HCT116 (cell line): ENCODE data around the gene CHD8. TPM values are rescaled to one million over a fixed set of nuclear protein-coding genes. Genes with fewer than 3 reads are reported as not detected.
A peak's percentile ranks its signal among the peaks of the same experiment; 100 is the strongest.

Source experiments
- ATAC-seq: fragments of 200-7000 bp; cut with Tn5 transposase; 2 replicates; pipeline ENCODE4 v1.9.1; 2020; ENCODE audit warnings: mild to moderate bottlenecking, moderate library complexity
- BruUV-seq: library from RNA; stranded (reverse); fragments of 400-500 nt; replicated peaks from 2 replicates; lab custom pipeline; 2021; lab: Mats Ljungman, UMichigan
- CTCF ChIA-PET: fragments of 300-600 bp; sonication (Branson Sonifier 250); formaldehyde crosslinking; loops from one replicate; lab custom pipeline; 2021; ENCODE audit warnings: antibody characterized with exemption; lab: Charles Lee
- POLR2A ChIA-PET: fragments of 300-600, 350-600 bp; sonication (Branson Sonifier 250); formaldehyde crosslinking; loops from one replicate; lab custom pipeline; 2021; ENCODE audit warnings: antibody characterized with exemption; lab: Charles Lee
- RAD21 ChIA-PET, 2 experiments: fragments of 300-600 bp; sonication (Branson Sonifier 250); formaldehyde crosslinking; loops; one replicate each; lab custom pipeline; 2023; ENCODE audit warnings: low total read pairs in 2 of 2; ENCODE audit not compliant: uncharacterized antibody in 2 of 2, unreplicated experiment in 2 of 2, low non-redundant PET in 1 of 2; lab: Charles Lee
- DNase-seq: peaks from one replicate; pipeline ENCODE4 v3.0.0-alpha.2; 2010; ENCODE audit warnings: low read depth, low spot score
- H2AFZ ChIP-seq: fragments of 200-600 bp; shearing (Covaris generic), sonication (generic); 2 replicates; pipeline ENCODE4 v1.6.1; 2017; ENCODE audit warnings: low read depth, mixed run types, mixed read lengths, antibody characterized with exemption, low read length; ENCODE audit not compliant: poor library complexity, severe bottlenecking
- H3K27ac ChIP-seq: 2 replicates; pipeline ENCODE4 v1.5.1; 2012; ENCODE audit warnings: low read depth, low read length
- H3K27me3 ChIP-seq: fragments of 200-600 bp; sonication (generic); 2 replicates; pipeline ENCODE4 v1.6.1; 2016; ENCODE audit warnings: mixed run types, low read length, mixed read lengths; ENCODE audit not compliant: insufficient read depth
- H3K36me3 ChIP-seq, 2 experiments: fragments of 200-500 bp in 1 of 2; fragments of 200-600 bp in 1 of 2; sonication (Bioruptor generic) in 1 of 2; sonication (generic) in 1 of 2; 2 replicates each; pipeline versions ENCODE4 v1.5.1 to v1.6.1; 2014 to 2016; ENCODE audit warnings: low read length in 2 of 2, inconsistent platforms in 1 of 2, mixed read lengths in 1 of 2, mixed run types in 1 of 2; ENCODE audit not compliant: insufficient read depth in 2 of 2, control insufficient read depth in 1 of 2
- H3K4me1 ChIP-seq, 2 experiments: fragments of 200-600 bp in 1 of 2; sonication (generic) in 1 of 2; 2 replicates each; pipeline versions ENCODE4 v1.5.1 to v1.6.1; 2012 to 2017; ENCODE audit warnings: low read length in 2 of 2, inconsistent platforms in 1 of 2, mild to moderate bottlenecking in 1 of 2, mixed read lengths in 1 of 2, mixed run types in 1 of 2, moderate library complexity in 1 of 2; ENCODE audit not compliant: insufficient read depth in 2 of 2, control insufficient read depth in 1 of 2
- H3K4me2 ChIP-seq: fragments of 200-600 bp; sonication (generic); 2 replicates; pipeline ENCODE4 v1.6.1; 2017; ENCODE audit warnings: mixed run types, low read length, mixed read lengths
- H3K4me3 ChIP-seq, 2 experiments: fragments of 200-600 bp in 1 of 2; sonication (generic) in 1 of 2; replicated peaks in 1 of 2; 2 replicates each; pipeline ENCODE4 v1.5.1; 2011 to 2016; ENCODE audit warnings: low read length in 2 of 2, control low read depth in 1 of 2, low read depth in 1 of 2, mild to moderate bottlenecking in 1 of 2, mixed read lengths in 1 of 2, mixed run types in 1 of 2
- H3K79me2 ChIP-seq: fragments of 200-600 bp; sonication (generic); 2 replicates; pipeline ENCODE4 v1.6.1; 2017; ENCODE audit warnings: mild to moderate bottlenecking, mixed run types, low read length, moderate library complexity, mixed read lengths; ENCODE audit not compliant: insufficient read depth
- H3K9ac ChIP-seq: fragments of 200-600 bp; sonication (generic); 2 replicates; pipeline ENCODE4 v1.6.1; 2016; ENCODE audit warnings: low read length, mixed read lengths
- H3K9me2 ChIP-seq: fragments of 200-600 bp; sonication (generic), shearing (Covaris generic); 2 replicates; pipeline ENCODE4 v1.6.1; 2017; ENCODE audit warnings: mixed run types, mild to moderate bottlenecking, moderate library complexity; ENCODE audit not compliant: insufficient read depth
- H3K9me3 ChIP-seq, 2 experiments: fragments of 200-500 bp in 1 of 2; fragments of 200-600 bp in 1 of 2; sonication (Bioruptor generic) in 1 of 2; sonication (generic) in 1 of 2; 2 replicates each; pipeline ENCODE4 v1.6.1; 2014 to 2017; ENCODE audit warnings: low read length in 2 of 2, mixed read lengths in 2 of 2, inconsistent platforms in 1 of 2, low read depth in 1 of 2, mild to moderate bottlenecking in 1 of 2, mixed run types in 1 of 2, moderate library complexity in 1 of 2; ENCODE audit not compliant: control insufficient read depth in 1 of 2, insufficient read depth in 1 of 2
- H4K20me1 ChIP-seq: fragments of 200-600 bp; sonication (generic), shearing (Covaris generic); 2 replicates; pipeline ENCODE4 v1.6.1; 2017; ENCODE audit warnings: mixed run types, mild to moderate bottlenecking, moderate library complexity; ENCODE audit not compliant: insufficient read depth
- CTCF ChIP-seq, 3 experiments: fragments of 200-600 bp in 1 of 3; sonication (generic) in 1 of 3; IDR thresholded peaks in 2 of 3; conservative IDR thresholded peaks in 1 of 3; 2 replicates each; pipeline ENCODE4 v1.5.1; 2012 to 2017; ENCODE audit warnings: low read depth in 2 of 3, low read length in 2 of 3, antibody characterized with exemption in 1 of 3, borderline replicate concordance in 1 of 3, control low read depth in 1 of 3, mild to moderate bottlenecking in 1 of 3, mixed read lengths in 1 of 3, mixed run types in 1 of 3, moderate library complexity in 1 of 3; ENCODE audit not compliant: insufficient read depth in 1 of 3
- EGR1 ChIP-seq: IDR thresholded peaks from 2 replicates; pipeline ENCODE4 v1.6.1; 2012; ENCODE audit warnings: low read depth
- ELF1 ChIP-seq: IDR thresholded peaks from 2 replicates; pipeline ENCODE4 v1.6.1; 2012; ENCODE audit warnings: low read depth, borderline replicate concordance
- EZH2phosphoT487 ChIP-seq: fragments of 200-600 bp; IDR thresholded peaks from 2 replicates; pipeline ENCODE4 v1.6.1; 2018; ENCODE audit warnings: antibody characterized with exemption, borderline replicate concordance
- POLR2AphosphoS5 ChIP-seq: IDR thresholded peaks from 2 replicates; pipeline ENCODE4 v1.6.1; 2011; ENCODE audit warnings: mild to moderate bottlenecking, low read depth, low read length, moderate library complexity
- RAD21 ChIP-seq: IDR thresholded peaks from 2 replicates; pipeline ENCODE4 v1.6.1; 2012; ENCODE audit warnings: low read depth, mild to moderate bottlenecking
- SIN3A ChIP-seq: IDR thresholded peaks from 2 replicates; pipeline ENCODE4 v1.6.1; 2012; ENCODE audit warnings: low read depth
- SP1 ChIP-seq: IDR thresholded peaks from 2 replicates; pipeline ENCODE4 v1.6.1; 2012; ENCODE audit warnings: low read depth
- SRF ChIP-seq: IDR thresholded peaks from 2 replicates; pipeline ENCODE4 v1.6.1; 2012; ENCODE audit warnings: low read depth
- intact Hi-C: fragments of 100-400 bp; cut with micrococcal nuclease; formaldehyde crosslinking; loops from 2 replicates; pipeline ENCODE4 v1.10.0; 2022
- total RNA-seq: library from RNA; stranded (reverse); gene quantifications from one replicate; pipeline ENCODE4 v1.2.1, GENCODE V29; 2021; ENCODE audit not compliant: unreplicated experiment

Gene CHD8
- total RNA-seq, 1 experiment from 2014 or later: 46.8 TPM

- Histone ChIP-seq H3K9me2 (no peaks in the 10 kb centered on the region), H2AFZ (no peak overlapping the region), H3K27me3 (no peaks in the 10 kb centered on the region), H3K36me3 (peaks cover 46 to 64% of the 10 kb centered on the region in 2 experiments), H3K4me3 (no peak overlapping the region), H3K4me1 (no peaks in the 10 kb centered on the region), H4K20me1 (no peaks in the 10 kb centered on the region), H3K79me2 (peaks cover 41% of the 10 kb centered on the region), H3K9me3 (no peaks in the 10 kb centered on the region), H3K9ac (no peak overlapping the region), H3K4me2 (no peak overlapping the region), H3K27ac (no peak overlapping the region)
- DNase-seq (peak; percentile 28), ATAC-seq (peak; percentile 80)
- CTCF ChIA-PET: interaction anchor here (0.8 to 3.0 kb wide), 15 partner anchors 11 to 326 kb away, joined by 3 to 36 read pairs (median 5); partner anchors contain the start of genes CHD8, METTL3, RAB2B and TOX4
- RAD21 ChIA-PET: no interaction called here
- POLR2A ChIA-PET: interaction anchor here (0.9 to 1.7 kb wide), 3 partner anchors 11 to 58 kb away, joined by 3 to 6 read pairs (median 3); partner anchors contain the start of gene METTL3
- TF ChIP-seq ELF1 (no peak), SIN3A (no peak), POLR2AphosphoS5 (no peak), SRF (no peak), CTCF (IDR thresholded peaks at IDR 0.05 in 2 of 3, conservative IDR thresholded peaks at IDR 0.05 in 1 of 3; ENCODE audit: borderline replicate concordance in 1 of 3, insufficient read depth in 1 of 3, low read depth in 2 of 3, low read length in 2 of 3) (peak; percentile 27 to 67 (median 54); a peak in 5 of 6 replicates), EZH2phosphoT487 (no peak), EGR1 (no peak), RAD21 (peak; percentile 39; the same call in 1 of the 2 replicates), SP1 (no peak)
- intact Hi-C loops: loop anchor here (1.0 kb wide), 1 partner anchor 58 kb away; no protein-coding TSS in a partner anchor
- TSS peak; percentile 2 for BruUV-seq
Measured at GRCh38 chr14:21498540-21499526, 42.9 kb upstream of the CHD8 start.
